ENCODE measurements around the gene AMER1.

GRCh38 chrX:64218023-64218422 is 12.5 kb upstream of the AMER1 start:
- TF ChIP-seq CTCF (IDR thresholded peaks at IDR 0.05) (no peak), POLR2A (IDR thresholded peaks at IDR 0.05) (no peak)

Measured in adrenal gland (tissue), 5 donors.